ENCODE measurements around the gene MAP3K4. TPM values are rescaled to one million over a fixed set of nuclear protein-coding genes. Genes with fewer than 3 reads are reported as not detected.

The MAP3K4 gene, protein sequence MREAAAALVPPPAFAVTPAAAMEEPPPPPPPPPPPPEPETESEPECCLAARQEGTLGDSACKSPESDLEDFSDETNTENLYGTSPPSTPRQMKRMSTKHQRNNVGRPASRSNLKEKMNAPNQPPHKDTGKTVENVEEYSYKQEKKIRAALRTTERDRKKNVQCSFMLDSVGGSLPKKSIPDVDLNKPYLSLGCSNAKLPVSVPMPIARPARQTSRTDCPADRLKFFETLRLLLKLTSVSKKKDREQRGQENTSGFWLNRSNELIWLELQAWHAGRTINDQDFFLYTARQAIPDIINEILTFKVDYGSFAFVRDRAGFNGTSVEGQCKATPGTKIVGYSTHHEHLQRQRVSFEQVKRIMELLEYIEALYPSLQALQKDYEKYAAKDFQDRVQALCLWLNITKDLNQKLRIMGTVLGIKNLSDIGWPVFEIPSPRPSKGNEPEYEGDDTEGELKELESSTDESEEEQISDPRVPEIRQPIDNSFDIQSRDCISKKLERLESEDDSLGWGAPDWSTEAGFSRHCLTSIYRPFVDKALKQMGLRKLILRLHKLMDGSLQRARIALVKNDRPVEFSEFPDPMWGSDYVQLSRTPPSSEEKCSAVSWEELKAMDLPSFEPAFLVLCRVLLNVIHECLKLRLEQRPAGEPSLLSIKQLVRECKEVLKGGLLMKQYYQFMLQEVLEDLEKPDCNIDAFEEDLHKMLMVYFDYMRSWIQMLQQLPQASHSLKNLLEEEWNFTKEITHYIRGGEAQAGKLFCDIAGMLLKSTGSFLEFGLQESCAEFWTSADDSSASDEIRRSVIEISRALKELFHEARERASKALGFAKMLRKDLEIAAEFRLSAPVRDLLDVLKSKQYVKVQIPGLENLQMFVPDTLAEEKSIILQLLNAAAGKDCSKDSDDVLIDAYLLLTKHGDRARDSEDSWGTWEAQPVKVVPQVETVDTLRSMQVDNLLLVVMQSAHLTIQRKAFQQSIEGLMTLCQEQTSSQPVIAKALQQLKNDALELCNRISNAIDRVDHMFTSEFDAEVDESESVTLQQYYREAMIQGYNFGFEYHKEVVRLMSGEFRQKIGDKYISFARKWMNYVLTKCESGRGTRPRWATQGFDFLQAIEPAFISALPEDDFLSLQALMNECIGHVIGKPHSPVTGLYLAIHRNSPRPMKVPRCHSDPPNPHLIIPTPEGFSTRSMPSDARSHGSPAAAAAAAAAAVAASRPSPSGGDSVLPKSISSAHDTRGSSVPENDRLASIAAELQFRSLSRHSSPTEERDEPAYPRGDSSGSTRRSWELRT (N-terminal part only)
- total RNA-seq, result 10 to 100 TPM; 23.7 to 52.1 (median 40.5) TPM

DNA sequence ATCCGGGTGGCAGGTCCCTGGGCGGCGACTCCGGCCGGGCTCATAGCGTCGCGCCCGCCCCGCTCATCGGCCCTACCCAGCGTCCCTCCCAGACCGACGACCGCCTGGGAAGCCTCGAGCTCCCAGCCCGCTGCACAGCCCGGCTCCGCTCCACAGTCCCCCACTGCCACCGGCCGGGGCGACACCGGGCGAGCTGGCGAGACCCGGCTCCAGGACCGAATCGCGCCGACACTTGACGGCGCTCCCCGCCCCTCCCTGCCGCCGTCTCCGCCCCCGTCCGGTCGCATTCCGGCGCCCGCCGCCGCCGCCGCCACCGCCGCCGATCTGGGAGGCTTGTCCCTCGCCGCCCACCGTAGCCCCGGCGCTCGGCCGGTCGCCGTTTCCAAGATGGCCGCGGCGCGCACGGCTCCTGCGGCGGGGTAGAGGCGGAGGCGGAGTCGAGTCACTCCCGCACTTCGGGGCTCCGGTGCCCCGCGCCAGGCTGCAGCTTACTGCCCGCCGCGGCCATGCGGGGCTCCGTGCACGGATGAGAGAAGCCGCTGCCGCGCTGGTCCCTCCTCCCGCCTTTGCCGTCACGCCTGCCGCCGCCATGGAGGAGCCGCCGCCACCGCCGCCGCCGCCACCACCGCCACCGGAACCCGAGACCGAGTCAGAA is at the start of gene MAP3K4:
TSS of gene MAP3K4 (plus strand) at position 364 of the 655 bp plus-strand sequence. CDS start at position 527, 163 bp downstream.
- peak in 2 of 4 donors; percentile 68 to 80 for TF ChIP-seq POLR2A (IDR thresholded peaks at IDR 0.05)
- TF ChIP-seq, protein P1, sequence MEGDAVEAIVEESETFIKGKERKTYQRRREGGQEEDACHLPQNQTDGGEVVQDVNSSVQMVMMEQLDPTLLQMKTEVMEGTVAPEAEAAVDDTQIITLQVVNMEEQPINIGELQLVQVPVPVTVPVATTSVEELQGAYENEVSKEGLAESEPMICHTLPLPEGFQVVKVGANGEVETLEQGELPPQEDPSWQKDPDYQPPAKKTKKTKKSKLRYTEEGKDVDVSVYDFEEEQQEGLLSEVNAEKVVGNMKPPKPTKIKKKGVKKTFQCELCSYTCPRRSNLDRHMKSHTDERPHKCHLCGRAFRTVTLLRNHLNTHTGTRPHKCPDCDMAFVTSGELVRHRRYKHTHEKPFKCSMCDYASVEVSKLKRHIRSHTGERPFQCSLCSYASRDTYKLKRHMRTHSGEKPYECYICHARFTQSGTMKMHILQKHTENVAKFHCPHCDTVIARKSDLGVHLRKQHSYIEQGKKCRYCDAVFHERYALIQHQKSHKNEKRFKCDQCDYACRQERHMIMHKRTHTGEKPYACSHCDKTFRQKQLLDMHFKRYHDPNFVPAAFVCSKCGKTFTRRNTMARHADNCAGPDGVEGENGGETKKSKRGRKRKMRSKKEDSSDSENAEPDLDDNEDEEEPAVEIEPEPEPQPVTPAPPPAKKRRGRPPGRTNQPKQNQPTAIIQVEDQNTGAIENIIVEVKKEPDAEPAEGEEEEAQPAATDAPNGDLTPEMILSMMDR (IDR thresholded peaks at IDR 0.05), result peak in 1 of 6 experiments; percentile 5
- TF ChIP-seq EP300 (IDR thresholded peaks at IDR 0.05), result no peak
- peak; percentile 80 to 87 for TF ChIP-seq POLR2AphosphoS5 (IDR thresholded peaks at IDR 0.05)

DNA sequence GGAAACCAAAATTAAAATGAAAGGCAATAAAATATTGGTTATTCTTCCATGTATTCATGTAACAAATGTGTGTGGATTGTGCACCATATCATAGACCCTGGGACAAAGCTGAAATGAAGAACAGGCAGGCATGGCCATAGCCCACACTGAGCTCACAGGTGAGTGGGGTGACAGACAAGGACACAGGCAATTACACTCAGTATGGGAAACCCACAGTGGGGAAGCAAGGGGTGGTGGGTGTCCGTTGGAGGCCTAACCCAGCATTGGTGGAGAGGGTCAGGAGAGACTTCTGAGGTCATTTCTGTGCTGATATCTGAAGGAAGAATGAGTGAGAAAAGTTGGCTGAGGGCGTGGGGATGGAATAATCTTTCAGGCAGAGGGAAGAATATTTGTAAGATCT is 47.6 kb upstream of the MAP3K4 start:
- Histone ChIP-seq H3K27ac (no peak overlapping the region), H3K27me3 (no peaks in the 10 kb centered on the region), H3K36me3 (no peaks in the 10 kb centered on the region), H3K4me1 (no peaks in the 10 kb centered on the region), H3K9me3 (no peaks in the 10 kb centered on the region), H3K4me3 (no peak overlapping the region)
- ATAC-seq (ENCODE audit: low FRiP score in 2 of 2) (no peak), DNase-seq (no peak)
- TF ChIP-seq, protein P1 (IDR thresholded peaks at IDR 0.05), result no peak
- no peak for TF ChIP-seq POLR2A (IDR thresholded peaks at IDR 0.05)
- TF ChIP-seq EP300 (IDR thresholded peaks at IDR 0.05), result no peak
- no peak for TF ChIP-seq POLR2AphosphoS5 (IDR thresholded peaks at IDR 0.05)
- WGBS, 2 donors, result 73% methylated on average over 2 of the region's 2 CpGs

More for the DNA sequence above, at the start of gene MAP3K4:
- WGBS, 2 donors, result 0% methylated on average over 6 of the region's 97 CpGs; no CpG with 5 or more reads in 1 of the 2 donors
- peak within 1 kb of the TSS; percentile 92 to 95 (median 94) for H3K27ac ChIP-seq
- peaks cover 7 to 39% (median 21%) of the 10 kb centered on the region in 4 donors for H3K4me1 ChIP-seq
- H3K36me3 ChIP-seq, result no peaks in the 10 kb centered on the region
- H3K27me3 ChIP-seq, result no peaks in the 10 kb centered on the region
- peak within 1 kb of the TSS; percentile 94 to 100 (median 96) for H3K4me3 ChIP-seq
- no peaks in the 10 kb centered on the region for H3K9me3 ChIP-seq
- DNase-seq (peak; percentile 78 to 97), ATAC-seq (ENCODE audit: low FRiP score in 2 of 2) (peak; percentile 94 to 95)

DNA sequence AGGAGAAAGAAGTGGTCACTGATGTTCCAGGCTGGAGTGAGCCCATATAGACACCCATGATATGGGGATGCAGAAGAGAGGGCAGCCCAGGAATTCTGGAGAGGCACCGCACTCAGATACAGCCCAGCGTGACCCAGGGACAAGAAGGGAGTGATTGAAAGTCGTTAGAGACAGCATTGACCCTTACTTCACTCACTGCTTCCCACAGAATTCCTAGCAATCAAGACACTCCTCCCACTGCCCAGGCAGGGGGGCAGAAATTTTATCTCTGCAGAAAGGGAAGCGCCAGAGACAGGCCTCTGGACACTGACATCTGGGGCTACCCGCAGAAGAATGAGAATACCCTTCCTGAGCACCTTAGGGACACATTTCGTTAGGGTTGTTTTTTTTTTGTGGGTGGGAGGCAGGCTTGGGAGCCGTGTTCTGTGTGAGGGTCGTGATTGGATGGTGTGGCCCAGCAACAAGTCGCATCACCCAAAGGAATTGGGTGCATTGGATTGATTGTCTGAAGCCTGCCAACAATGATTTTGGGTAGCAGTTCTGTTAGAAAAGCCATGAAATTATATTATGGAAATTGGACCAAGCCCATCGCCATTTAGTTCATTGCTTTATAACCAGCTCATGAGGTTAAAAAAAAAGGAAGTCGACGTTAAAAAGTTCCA is 45.9 kb upstream of the MAP3K4 start:
- H3K4me1 ChIP-seq, result no peaks in the 10 kb centered on the region
- no peak overlapping the region for H3K27ac ChIP-seq
- no peak overlapping the region for H3K4me3 ChIP-seq
- H3K27me3 ChIP-seq, result no peaks in the 10 kb centered on the region
- no peak for ATAC-seq (ENCODE audit: low FRiP score in 2 of 2)
- DNase-seq, result no peak
- no peaks in the 10 kb centered on the region for H3K36me3 ChIP-seq
- TF ChIP-seq POLR2A (IDR thresholded peaks at IDR 0.05) (no peak), POLR2AphosphoS5 (IDR thresholded peaks at IDR 0.05) (no peak), EP300 (IDR thresholded peaks at IDR 0.05) (no peak)
- TF ChIP-seq, protein P1 (IDR thresholded peaks at IDR 0.05), result no peak
- WGBS, 2 donors, result 71 to 74% methylated on average over 12 of the region's 12 CpGs
- H3K9me3 ChIP-seq, result no peaks in the 10 kb centered on the region

DNA sequence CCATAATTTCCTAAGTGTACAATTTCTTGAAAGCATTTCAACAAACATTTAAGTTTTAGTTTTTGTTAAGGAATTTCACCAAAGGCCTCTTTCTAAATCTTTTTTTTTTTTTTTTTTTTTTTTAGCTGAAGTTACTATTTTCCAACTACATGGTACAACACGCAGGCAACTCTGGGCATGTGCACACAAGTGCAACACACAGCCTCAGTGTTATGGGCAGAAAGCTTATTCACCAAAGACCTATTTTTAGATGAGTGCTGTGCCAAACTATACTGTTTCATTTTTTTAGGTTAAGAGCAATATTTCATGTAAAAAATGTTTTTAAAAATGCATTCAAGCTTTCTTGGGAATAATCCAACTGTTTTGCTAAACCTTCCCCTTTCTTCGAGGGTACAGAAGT is 42.0 kb upstream of the MAP3K4 start:
- 61 to 64% methylated on average over 2 of the region's 2 CpGs for WGBS, 2 donors
- TF ChIP-seq EP300 (IDR thresholded peaks at IDR 0.05) (no peak), POLR2AphosphoS5 (IDR thresholded peaks at IDR 0.05) (no peak), POLR2A (IDR thresholded peaks at IDR 0.05) (no peak)
- TF ChIP-seq, protein P1 (IDR thresholded peaks at IDR 0.05), result no peak
- ATAC-seq (ENCODE audit: low FRiP score in 2 of 2), result no peak

More for the DNA sequence above, 42.0 kb upstream of the MAP3K4 start:
- Histone ChIP-seq H3K4me3 (no peak overlapping the region), H3K9me3 (no peaks in the 10 kb centered on the region), H3K27me3 (no peaks in the 10 kb centered on the region), H3K36me3 (no peaks in the 10 kb centered on the region), H3K4me1 (peaks cover 0 to 4% (median 0%) of the 10 kb centered on the region in 4 donors), H3K27ac (peak overlapping the region in 3 of 4 donors; percentile 13 to 69 (median 35))
- DNase-seq, result no peak
